ENCODE results near the gene FABP7.

GRCh38 chr6:122818866-122819265 lies 39.4 kb downstream of the FABP7 start:
- TF ChIP-seq ZNF282 (IDR thresholded peaks at IDR 0.05; ENCODE audit: partially characterized antibody) (no peak), BHLHE40 (IDR thresholded peaks at IDR 0.05; ENCODE audit: low read length) (no peak), ZNF839 (CRISPR knock-in tag; IDR thresholded peaks at IDR 0.05; ENCODE audit: borderline replicate concordance) (no peak), MYNN (CRISPR knock-in tag; IDR thresholded peaks at IDR 0.05; ENCODE audit: low read depth) (no peak)
